ENCODE results near the gene OSBPL3.

DNA sequence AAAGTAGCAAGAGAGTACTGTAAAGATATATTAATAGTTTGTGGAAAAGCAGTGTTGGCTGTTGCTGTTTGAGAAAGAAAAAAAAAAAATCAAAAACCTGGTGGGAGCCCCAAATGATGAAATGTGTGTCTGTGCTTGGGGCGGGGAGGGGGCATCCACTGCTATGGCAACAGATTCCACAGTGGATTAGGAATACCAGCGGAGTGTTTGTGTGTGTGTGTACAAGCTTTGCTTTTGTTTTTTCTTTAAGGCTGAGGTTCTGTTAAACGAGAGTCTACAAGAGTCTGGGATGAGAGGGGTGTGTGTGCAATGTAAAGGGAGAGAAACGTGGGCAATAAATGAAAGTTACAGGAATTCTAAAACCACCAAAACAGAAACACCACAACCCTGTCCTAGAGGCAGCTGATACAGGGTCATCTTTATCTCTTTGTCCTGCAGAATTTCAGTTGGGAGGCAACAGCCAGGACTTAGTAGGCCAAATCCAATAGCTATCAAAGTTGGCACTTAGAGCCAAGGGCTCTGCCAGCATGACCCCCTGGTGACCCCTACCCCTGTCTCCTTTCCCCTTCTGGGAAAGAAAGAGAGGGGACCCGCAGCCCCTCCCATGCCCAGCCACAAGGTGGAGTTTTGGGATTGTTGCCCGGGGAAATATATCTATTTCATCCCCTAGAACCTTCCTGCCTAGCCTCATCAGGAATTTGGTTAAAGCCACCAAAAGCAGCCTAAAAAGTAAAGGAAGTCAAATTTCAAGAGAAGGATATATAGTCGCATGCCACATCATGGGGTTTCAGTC is 85.4 kb downstream of the OSBPL3 start:
- TF ChIP-seq, protein P1, sequence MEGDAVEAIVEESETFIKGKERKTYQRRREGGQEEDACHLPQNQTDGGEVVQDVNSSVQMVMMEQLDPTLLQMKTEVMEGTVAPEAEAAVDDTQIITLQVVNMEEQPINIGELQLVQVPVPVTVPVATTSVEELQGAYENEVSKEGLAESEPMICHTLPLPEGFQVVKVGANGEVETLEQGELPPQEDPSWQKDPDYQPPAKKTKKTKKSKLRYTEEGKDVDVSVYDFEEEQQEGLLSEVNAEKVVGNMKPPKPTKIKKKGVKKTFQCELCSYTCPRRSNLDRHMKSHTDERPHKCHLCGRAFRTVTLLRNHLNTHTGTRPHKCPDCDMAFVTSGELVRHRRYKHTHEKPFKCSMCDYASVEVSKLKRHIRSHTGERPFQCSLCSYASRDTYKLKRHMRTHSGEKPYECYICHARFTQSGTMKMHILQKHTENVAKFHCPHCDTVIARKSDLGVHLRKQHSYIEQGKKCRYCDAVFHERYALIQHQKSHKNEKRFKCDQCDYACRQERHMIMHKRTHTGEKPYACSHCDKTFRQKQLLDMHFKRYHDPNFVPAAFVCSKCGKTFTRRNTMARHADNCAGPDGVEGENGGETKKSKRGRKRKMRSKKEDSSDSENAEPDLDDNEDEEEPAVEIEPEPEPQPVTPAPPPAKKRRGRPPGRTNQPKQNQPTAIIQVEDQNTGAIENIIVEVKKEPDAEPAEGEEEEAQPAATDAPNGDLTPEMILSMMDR (conservative IDR thresholded peaks at IDR 0.05; ENCODE audit: low read depth, low read length): peak; percentile 59
- TF ChIP-seq EZH2 (IDR thresholded peaks at IDR 0.05; ENCODE audit: low read length, unreplicated experiment): no peak
